ENCODE measurements around the gene CDKN2B-AS1.
A peak's percentile ranks its signal among the peaks of the same experiment; 100 is the strongest.
"Not testable (repeated sequence)": the region's sequence is repeated elsewhere in the genome, so short reads cannot be mapped to it uniquely, and the experiment has no call there.

Gene CDKN2B-AS1

DNA sequence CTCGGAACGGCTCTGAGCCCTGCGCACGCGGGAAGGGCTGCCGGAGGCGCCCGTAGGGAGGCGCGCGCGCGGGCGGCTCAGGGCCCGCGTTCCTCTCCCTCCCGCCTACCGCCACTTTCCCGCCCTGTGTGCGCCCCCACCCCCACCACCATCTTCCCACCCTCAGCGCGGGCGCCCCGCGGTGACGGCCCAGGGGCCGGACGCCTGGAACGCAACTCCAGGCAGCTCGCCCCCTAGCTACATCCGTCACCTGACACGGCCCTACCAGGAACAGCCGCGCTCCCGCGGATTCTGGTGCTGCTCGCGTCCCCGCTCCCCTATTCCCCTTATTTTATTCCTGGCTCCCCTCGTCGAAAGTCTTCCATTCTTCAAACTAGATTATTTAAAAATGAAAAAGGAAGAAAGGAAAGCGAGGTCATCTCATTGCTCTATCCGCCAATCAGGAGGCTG lies at the start of gene CDKN2B-AS1:
TSS of gene CDKN2B-AS1 (plus strand) at position 236 of the 450 bp plus-strand sequence.
- DNase-seq = peak; percentile 65

DNA sequence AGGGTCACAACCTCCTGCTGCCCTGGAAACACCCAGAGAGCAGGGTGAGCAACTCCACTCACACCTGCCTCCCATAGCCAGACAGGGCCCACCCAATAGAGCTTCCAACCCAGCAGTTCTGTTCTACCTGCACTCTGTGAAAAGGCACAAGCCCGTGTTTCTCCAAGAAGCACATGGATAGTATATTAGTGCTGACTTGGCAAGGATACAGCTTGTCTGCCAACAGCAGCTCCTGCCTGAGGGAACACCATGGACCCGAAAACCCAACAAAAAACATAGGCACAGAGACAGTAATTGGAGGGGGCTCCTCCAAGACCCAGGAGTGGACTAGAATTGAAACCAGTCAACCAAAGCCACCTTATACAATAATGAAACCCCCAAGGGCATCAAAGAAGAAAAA lies 49.0 kb upstream of the CDKN2B-AS1 start:
- DNase-seq = no peak

DNA sequence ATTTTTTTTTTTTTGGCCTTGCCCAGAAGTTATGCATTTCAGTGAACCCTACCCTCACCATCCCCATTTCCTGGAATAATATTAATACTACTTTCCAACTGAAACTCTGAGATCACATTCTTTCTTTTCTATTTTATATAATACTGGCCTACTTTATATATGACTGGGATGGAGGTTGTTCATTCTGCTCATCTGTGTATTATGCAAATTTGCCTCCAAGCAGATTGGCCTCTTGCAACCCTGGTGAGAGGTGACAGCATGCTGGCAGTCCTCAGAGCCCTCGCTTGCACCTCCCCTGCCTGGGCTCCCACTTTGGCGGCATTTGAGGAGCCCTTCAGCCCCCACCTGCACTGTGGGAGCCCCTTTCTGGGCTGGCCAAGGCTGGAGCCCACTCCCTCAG lies 35.8 kb upstream of the CDKN2B-AS1 start:
- no peak for DNase-seq

DNA sequence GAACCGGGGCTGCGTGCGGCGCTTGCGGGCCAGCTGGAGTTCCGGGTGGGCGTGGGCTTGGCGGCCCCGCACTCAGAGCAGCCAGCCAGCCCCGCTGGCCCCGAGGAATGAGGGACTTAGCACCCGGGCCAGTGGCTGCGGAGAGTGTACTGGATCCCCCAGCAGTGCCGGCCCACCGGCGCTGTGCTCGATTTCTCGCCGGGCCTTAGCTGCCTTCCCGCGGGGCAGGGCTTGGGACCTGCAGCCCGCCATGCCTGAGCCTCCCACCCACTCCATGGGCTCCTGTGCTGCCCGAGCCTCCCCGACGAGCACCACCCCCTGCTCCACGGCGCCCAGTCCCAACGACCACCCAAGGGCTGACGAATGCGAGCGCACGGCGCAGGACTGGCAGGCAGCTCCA lies 35.3 kb upstream of the CDKN2B-AS1 start:
- not testable (repeated sequence) for DNase-seq

DNA sequence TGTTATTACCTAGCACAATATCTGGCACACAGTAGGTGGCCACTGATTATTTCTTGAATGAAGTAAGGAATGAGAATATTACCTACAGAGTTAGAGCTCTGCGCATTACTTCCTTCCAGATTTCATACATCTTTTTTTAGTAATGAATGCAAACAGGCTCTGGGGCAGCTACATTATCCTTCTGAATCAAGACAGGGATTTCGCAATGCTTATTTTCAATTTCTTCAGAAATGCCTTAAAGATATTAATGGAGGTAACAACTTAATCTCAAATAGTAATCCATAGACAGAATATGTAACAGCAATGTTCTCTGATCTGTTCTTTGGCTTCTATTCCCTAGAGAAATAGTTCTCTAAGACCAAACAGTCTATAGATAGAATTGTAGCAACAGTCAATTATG lies 33.0 kb upstream of the CDKN2B-AS1 start:
- DNase-seq = no peak

DNA sequence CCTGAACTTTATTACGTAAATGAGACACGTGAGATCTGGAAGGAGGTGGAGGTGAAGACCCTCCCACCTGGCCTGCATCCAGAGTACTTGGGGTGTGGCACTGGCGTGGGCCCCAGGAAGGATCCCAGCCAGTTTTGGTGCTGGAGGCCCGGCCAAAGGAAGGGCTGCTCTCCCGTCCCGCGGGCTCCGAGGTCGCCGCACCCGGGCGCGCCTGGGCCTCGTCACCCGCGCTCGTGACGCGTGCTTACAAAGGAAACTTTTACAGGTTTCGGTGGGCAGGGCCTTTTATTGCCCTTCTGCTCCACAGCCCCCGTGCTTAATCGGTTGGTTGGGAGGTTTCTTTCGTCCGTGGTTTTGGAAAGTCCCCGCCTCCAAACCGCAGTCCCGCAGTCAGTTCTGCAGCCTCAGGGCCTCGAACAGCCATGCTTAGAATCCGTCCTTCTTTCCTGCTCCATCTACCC lies 29.6 kb upstream of the CDKN2B-AS1 start:
- no peak for DNase-seq

GRCh38 chr9:21965401-21965951 lies 29.1 kb upstream of the CDKN2B-AS1 start:
- no peak for DNase-seq

DNA sequence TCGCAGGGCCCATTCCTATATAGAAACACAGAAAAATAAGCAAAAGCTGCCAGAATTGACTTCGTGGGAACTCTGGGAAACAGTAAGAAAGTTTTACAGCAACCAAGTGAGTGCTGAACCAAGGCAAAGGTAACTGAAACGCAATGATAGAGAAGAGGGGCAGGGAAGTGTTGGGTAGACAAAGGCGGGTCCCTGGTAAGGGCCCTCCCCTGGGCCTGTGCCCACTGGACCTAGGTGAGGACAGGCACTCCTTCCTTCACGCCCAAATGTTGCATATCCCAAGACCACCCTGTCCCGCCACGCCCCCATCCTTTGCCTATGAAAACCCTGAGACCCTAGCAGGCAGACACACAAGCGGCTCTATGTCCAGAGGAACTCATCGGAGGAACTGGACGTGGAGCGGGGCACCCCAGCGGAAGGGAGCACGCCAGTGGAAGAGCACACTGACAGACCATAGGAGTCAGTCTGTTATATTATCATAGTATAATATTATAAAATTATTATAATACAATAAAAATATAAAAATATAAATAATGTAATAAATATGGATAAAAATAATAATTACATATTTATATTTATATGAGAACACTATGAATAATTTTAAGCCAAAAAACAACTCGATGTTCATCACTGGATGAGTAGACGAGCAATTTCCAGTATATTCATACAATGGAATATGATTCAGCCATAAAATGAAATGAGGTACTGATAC lies 28.3 kb upstream of the CDKN2B-AS1 start:
- no peak for DNase-seq

DNA sequence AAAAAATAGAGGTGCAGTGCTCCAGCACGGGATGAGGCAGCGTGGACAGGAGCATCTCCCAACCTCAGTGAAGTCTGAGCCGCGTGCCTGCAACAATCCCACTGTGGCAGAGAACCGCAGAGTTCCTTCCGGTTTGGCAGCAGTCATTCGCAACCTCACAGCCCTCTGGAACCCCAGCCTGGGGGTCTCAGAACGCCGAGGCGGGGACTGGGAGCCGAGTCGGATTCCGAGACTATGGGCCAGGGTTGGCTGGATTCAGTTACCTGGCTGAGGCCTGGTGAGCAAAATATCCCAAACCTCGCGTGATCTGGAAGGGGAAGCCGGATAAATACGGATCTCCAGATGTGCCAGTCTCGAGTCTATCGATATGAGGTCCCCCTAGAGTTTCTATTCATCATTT lies 27.4 kb upstream of the CDKN2B-AS1 start:
- DNase-seq = no peak

GRCh38 chr9:21967702-21968101 lies 26.9 kb upstream of the CDKN2B-AS1 start:
- DNase-seq = no peak

GRCh38 chr9:21968331-21969010 lies 26.1 kb upstream of the CDKN2B-AS1 start:
- DNase-seq = no peak

GRCh38 chr9:21969011-21969940 lies 25.3 kb upstream of the CDKN2B-AS1 start:
- DNase-seq = no peak

GRCh38 chr9:21969951-21970799 lies 24.4 kb upstream of the CDKN2B-AS1 start:
- no peak for DNase-seq

DNA sequence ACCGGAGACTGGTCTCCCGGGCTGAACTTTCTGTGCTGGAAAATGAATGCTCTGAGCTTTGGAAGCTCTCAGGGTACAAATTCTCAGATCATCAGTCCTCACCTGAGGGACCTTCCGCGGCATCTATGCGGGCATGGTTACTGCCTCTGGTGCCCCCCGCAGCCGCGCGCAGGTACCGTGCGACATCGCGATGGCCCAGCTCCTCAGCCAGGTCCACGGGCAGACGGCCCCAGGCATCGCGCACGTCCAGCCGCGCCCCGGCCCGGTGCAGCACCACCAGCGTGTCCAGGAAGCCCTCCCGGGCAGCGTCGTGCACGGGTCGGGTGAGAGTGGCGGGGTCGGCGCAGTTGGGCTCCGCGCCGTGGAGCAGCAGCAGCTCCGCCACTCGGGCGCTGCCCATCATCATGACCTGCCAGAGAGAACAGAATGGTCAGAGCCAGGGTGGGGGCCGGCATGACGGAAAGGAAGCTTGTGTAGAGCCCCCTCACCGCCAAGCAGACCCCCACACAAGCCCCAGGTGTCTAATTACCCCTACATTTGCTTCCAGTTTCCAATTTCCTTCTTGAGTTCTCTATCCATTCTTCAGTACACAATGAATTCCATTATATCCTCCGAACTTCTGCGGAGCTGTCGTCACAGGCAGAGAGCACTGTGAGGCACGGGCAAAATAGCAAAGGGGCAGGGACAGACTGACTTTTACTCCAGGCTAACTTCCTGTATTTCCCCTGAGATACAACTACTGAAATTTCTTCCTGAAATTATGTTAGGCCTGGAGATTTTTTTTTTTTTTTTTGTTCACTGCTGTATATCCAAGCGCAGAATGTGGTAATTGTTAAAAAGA lies 23.6 kb upstream of the CDKN2B-AS1 start:
- no peak for DNase-seq

DNA sequence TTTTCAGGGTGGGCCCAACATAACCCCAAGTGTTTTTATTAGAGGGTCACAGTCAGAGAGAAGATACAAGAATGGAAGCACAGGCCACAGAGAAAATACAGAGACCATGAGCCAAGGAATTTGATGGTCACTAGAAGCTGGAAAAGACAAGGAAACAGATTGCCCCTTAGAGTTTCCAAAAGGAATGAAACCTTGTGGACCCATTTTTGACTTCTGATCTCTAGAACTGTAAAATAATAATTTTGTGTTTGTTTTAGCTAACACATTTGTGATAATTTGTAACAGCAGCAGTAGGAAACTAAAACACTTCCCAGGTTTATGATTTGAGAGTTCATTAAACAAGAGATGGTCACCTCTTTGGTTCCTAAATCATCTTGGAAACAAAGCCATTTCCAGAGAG lies 22.2 kb upstream of the CDKN2B-AS1 start:
- no peak for DNase-seq

GRCh38 chr9:21974343-21974721 lies 20.3 kb upstream of the CDKN2B-AS1 start:
- no peak for DNase-seq

- no peak for DNase-seq
Measured at GRCh38 chr9:21974722-21975409, 19.7 kb upstream of the CDKN2B-AS1 start.

DNA sequence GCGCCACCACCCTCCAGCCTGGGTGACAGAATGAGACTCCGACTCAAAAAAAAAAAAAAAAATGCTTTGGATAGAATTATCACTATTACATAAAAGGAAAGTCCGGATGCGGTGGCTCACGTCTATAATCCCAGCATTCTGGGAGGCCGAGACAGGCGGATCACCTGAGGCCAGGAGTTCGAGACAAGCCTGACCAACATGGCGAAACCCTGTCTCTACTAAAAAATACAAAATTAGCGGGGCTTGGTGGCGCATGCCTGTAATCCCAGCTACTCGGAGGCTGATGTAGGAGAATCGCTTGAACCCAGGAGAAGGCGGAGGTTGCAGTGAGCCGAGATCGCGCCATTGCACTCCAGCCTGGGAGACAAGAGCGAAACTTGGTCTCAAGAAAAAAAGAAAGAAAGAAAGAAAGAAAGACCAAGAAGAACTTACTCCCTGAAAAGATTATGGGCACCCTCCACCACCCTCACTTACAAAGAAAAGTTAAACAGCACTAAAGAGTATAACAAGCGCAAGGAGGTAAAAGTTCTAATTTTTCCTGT lies 18.2 kb upstream of the CDKN2B-AS1 start:
- no peak for DNase-seq

GRCh38 chr9:21982391-21982790 lies 12.2 kb upstream of the CDKN2B-AS1 start:
- no peak for DNase-seq
